OCI-LY1 (cell line): ENCODE measurements around the gene PLK4.

ENCODE experiments used
- EZH2 ChIP-seq: fragments of 200-600 bp; sonication (generic), shearing (Covaris generic); IDR thresholded peaks from 2 replicates; pipeline ENCODE4 v1.8.0; 2017; ENCODE audit warnings: borderline replicate concordance, mixed run types, mild to moderate bottlenecking, antibody characterized with exemption, low read length, moderate library complexity, mixed read lengths
- TF ChIP-seq, protein P1 (sequence below): fragments of 200-600 bp; sonication (generic), shearing (Covaris generic); IDR thresholded peaks from 2 replicates; pipeline ENCODE4 v1.5.1; 2017; ENCODE audit warnings: mild to moderate bottlenecking, antibody characterized with exemption, low read length, moderate library complexity, mixed read lengths

DNA sequence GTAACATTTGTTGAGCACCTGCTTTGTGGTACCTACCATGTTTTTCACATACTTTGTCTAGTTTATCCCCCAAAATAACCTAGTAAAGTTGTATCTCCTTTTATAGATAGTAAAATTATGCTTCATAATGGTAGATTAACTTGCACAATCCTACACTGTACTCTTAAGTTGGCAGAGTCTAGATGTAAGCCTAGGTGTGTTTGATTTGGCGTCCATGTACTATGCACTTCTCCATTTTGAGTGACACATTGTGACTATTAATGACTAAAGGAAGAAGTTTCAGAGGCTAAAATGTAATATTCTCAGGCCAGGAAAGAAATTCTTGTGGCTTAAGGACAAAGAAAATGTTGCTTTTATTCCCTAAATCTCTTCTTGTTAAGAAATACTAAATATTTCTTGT is 15.4 kb downstream of the PLK4 start:
- TF ChIP-seq, protein P1, sequence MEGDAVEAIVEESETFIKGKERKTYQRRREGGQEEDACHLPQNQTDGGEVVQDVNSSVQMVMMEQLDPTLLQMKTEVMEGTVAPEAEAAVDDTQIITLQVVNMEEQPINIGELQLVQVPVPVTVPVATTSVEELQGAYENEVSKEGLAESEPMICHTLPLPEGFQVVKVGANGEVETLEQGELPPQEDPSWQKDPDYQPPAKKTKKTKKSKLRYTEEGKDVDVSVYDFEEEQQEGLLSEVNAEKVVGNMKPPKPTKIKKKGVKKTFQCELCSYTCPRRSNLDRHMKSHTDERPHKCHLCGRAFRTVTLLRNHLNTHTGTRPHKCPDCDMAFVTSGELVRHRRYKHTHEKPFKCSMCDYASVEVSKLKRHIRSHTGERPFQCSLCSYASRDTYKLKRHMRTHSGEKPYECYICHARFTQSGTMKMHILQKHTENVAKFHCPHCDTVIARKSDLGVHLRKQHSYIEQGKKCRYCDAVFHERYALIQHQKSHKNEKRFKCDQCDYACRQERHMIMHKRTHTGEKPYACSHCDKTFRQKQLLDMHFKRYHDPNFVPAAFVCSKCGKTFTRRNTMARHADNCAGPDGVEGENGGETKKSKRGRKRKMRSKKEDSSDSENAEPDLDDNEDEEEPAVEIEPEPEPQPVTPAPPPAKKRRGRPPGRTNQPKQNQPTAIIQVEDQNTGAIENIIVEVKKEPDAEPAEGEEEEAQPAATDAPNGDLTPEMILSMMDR, result no peak
- no peak for TF ChIP-seq EZH2
